GM12801 (cell line): Measurements from ENCODE around the gene OS9.

Source experiments
- TF ChIP-seq, protein P1 (sequence below): IDR thresholded peaks from one replicate; pipeline ENCODE4 v1.5.1; 2011; ENCODE audit warnings: control low read depth; ENCODE audit not compliant: insufficient read length; ENCODE audit errors: extremely low read depth

The OS9 gene

DNA sequence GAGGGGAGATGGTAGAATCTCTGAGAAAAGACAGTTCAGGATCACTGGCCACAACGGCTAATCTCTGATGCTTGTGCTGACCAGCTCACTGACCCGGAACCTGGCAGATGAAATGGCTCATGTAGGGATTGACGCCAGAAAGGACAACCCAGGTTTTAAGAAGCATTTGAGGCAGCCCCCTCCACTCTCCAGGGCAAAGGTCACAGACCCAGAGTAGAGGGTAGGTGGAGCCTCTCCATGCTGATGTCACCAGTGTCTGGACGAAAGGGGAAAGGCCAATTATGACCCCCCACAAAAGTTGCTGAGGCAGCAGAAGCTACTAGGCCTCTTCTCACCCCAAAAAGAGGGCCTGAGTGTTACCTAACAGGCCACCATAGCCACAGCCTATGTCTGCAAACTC is 76.8 kb downstream of the OS9 start:
- TF ChIP-seq, protein P1, sequence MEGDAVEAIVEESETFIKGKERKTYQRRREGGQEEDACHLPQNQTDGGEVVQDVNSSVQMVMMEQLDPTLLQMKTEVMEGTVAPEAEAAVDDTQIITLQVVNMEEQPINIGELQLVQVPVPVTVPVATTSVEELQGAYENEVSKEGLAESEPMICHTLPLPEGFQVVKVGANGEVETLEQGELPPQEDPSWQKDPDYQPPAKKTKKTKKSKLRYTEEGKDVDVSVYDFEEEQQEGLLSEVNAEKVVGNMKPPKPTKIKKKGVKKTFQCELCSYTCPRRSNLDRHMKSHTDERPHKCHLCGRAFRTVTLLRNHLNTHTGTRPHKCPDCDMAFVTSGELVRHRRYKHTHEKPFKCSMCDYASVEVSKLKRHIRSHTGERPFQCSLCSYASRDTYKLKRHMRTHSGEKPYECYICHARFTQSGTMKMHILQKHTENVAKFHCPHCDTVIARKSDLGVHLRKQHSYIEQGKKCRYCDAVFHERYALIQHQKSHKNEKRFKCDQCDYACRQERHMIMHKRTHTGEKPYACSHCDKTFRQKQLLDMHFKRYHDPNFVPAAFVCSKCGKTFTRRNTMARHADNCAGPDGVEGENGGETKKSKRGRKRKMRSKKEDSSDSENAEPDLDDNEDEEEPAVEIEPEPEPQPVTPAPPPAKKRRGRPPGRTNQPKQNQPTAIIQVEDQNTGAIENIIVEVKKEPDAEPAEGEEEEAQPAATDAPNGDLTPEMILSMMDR = no peak
